ENCODE results near the gene COL4A2.

- no peak for TF ChIP-seq CTCF (IDR thresholded peaks at IDR 0.05 in 4 of 5, conservative IDR thresholded peaks at IDR 0.05 in 1 of 5)
- no peak for TF ChIP-seq POLR2A (IDR thresholded peaks at IDR 0.05)
Measured at GRCh38 chr13:110556224-110556606, 249.1 kb downstream of the COL4A2 start.
